Right cardiac atrium (tissue), 5 donors: Measurements from ENCODE around the gene CCDC85C. TPM values are rescaled to one million over a fixed set of nuclear protein-coding genes. Genes with fewer than 3 reads are reported as not detected.

Experiments used
- ATAC-seq, 2 donors: fragments of 200-7000 bp; cut with Tn5 transposase; one replicate each; pipeline versions ENCODE4 v1.8.0 to v1.9.1; 2020; ENCODE audit warnings: moderate library complexity in 2 of 2, mild to moderate bottlenecking in 1 of 2
- DNase-seq, 3 donors: peaks; one replicate each; pipeline ENCODE4 v3.0.0-alpha.2; 2020
- H3K27ac ChIP-seq: one replicate; pipeline ENCODE4 v1.5.1; 2013; ENCODE audit warnings: mild to moderate bottlenecking, low read length, control low read depth, moderate library complexity
- H3K27me3 ChIP-seq: one replicate; pipeline ENCODE4 v1.6.1; 2013; ENCODE audit not compliant: control insufficient read depth, insufficient read depth
- H3K4me1 ChIP-seq: one replicate; pipeline ENCODE4 v1.6.1; 2013; ENCODE audit warnings: low read length; ENCODE audit not compliant: control insufficient read depth, insufficient read depth
- H3K4me3 ChIP-seq: one replicate; pipeline ENCODE4 v1.5.1; 2013; ENCODE audit warnings: low read length, control low read depth
- H3K9me3 ChIP-seq: one replicate; pipeline ENCODE4 v1.6.1; 2013; ENCODE audit warnings: low read length; ENCODE audit not compliant: control insufficient read depth
- WGBS: extraction: QIAGEN DNeasy Blood & Tissue Kit; methylation state at CpG from one replicate; pipeline ENCODE4 v1.1.7; 2013; 5-methylcytosine and 5-hydroxymethylcytosine counted together
- intact Hi-C, 4 donors: fragments of 100-400 bp; cut with DNase I; formaldehyde crosslinking; loops; one replicate each; pipeline versions ENCODE4 v1.11.0 to v1.14.0; 2022 to 2023
- polyA plus RNA-seq: library from polyadenylated mRNA; stranded (reverse); fragments of 200-250 nt; gene quantifications from one replicate; pipeline ENCODE4 v1.2.3, GENCODE V29; 2013
- total RNA-seq, 4 donors: library from RNA; stranded (reverse); fragmentation: NEBNext Ultra II Directional; extraction: Animal tissue kit (Norgen Biotek cat#: 25700); gene quantifications; one replicate each; pipeline ENCODE4 v1.2.1, GENCODE V29; 2021
- donor health status: healthy with polysubstance abuse.
- donor health status: DM: no; HTN: yes; CAD: no.
- donor health status: DM: no; HTN: no; CAD: no.
- donor health status: DM: no; HTN: yes; CAD: no; lungs with severe emphysema.
- donor health status: DM: yes; HTN: yes; CAD: no.

Gene CCDC85C
- total and polyA plus RNA-seq, 5 donors, result 21.0 to 31.5 (median 22.6) TPM

DNA sequence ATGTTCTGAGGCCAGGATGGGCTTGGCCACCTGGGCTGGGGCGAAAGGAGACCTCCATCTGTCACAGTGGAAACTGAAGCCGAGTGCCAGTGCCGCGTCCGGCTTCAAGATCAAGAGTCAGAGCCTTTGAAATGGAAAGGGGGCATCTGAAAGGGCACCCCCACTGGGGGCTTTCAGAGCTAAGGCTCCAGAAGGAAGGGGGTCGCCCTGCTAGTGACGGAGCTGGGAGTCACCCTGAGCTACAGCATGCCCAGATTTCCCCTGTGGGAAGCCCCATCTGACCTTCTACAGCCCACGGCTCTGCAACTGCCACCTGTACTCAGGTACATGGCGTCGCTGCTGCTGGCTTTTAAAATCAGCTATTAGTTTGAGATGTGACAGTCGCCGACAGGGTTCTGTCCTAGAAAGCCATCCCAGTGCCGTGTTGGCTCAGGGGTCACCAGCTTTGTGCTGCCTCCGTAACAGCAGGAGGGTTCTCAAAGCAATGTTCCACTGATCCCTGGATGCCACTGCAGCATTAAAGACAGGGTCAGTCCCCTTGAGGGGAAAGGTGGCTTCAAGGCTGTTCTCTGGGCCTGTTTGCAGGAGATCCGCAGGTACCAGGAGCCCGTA lies 91.3 kb downstream of the CCDC85C start:
- Histone ChIP-seq H3K4me3 (no peak overlapping the region), H3K9me3 (no peaks in the 10 kb centered on the region), H3K27ac (no peak overlapping the region), H3K27me3 (no peaks in the 10 kb centered on the region), H3K4me1 (no peaks in the 10 kb centered on the region)
- peak in 2 of 3 donors; percentile 38 to 43 for DNase-seq
- intact Hi-C loops, result no loop called here
- WGBS, result 88% methylated on average over 16 of the region's 16 CpGs
- no peak for ATAC-seq

DNA sequence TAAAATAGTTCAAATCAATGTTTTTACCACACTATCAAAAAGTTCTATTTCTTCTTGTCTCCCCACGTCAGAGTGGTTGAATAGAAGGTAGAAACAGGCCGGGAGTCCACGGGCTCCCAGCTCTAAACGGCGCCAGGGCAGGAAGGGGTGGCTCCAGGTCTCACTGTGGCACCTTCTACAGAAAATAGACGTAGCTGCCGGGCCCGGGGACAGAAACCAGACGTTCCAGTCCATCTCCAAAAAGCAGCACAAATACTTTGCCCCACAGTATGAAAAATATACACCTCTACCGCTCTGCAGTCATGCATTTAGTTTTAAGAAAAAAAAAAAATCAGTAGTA lies 91.9 kb downstream of the CCDC85C start:
- Histone ChIP-seq H3K27me3 (no peaks in the 10 kb centered on the region), H3K27ac (no peak overlapping the region), H3K4me1 (no peaks in the 10 kb centered on the region), H3K4me3 (no peak overlapping the region), H3K9me3 (no peaks in the 10 kb centered on the region)
- DNase-seq (no peak), ATAC-seq (no peak)
- intact Hi-C loops, result no loop called here
- 47% methylated on average over 10 of the region's 10 CpGs for WGBS

DNA sequence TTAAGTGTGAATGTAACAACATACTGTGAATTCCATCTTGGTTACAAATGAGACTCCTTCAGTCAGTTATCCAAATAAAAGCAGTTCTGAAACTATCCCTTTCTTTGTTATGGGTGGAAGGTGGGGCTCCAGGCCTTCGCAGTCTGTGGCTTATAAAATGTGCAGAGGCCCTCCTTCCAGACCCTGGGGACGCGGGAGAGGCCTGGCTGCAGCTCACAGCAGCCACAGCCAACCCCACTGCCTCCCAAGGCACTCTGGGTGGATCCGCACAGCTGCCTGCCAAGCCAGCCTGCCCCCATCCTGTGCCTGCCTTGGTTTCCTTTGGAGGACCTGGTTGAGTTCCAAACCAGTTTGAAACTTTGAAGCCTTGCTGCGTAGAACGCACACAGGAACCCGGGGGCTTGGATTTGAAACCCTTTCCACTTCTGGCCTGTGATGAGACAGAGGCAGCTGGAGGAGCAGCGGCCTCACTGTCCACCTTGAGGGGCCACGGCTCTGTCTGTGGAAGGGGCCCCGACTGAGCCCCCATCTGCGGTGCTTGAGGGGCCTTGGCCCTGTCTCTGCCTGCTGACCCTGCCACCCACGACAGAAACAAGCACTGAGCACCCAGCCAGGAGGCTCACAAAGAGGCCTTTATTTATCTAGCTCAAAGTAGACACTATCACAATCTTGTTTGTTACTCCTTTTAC lies 92.4 kb downstream of the CCDC85C start:
- Histone ChIP-seq H3K27me3 (no peaks in the 10 kb centered on the region), H3K27ac (no peak overlapping the region), H3K4me3 (no peak overlapping the region), H3K4me1 (no peaks in the 10 kb centered on the region), H3K9me3 (no peaks in the 10 kb centered on the region)
- intact Hi-C loops, result no loop called here
- 56% methylated on average over 12 of the region's 12 CpGs for WGBS
- peak; percentile 41 to 67 for ATAC-seq
- DNase-seq, result peak; percentile 66 to 87 (median 87)

DNA sequence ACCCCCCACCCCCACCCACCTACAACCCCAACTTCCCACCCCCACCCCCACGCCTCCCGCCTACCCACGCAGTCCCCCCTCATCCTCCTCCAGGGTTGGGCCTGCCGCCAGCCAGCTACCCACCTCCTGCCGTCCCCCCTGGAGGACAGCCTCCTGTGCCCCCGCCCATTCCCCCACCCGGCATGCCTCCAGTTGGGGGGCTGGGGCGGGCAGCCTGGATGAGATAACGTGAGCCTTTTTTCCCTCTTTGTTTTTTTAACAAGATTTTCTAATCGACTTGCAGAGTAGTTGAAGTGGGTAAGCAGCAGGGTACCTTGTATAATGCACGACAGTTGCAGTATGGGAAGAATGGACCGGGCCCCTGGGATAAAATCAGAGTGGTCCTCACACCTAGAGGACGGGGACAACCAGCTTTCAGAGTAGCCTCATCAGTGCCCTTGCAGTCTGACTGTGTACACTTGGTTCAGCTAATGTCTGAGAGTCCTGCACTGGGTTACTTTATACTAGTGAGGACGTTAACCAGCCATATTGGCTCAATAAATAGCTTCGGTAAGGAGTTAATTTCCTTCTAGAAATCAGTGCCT lies 93.4 kb downstream of the CCDC85C start:
- no peaks in the 10 kb centered on the region for H3K9me3 ChIP-seq
- H3K4me1 ChIP-seq, result no peaks in the 10 kb centered on the region
- intact Hi-C loops, result no loop called here
- H3K4me3 ChIP-seq, result no peak overlapping the region
- H3K27me3 ChIP-seq, result no peaks in the 10 kb centered on the region
- 68% methylated on average over 15 of the region's 15 CpGs for WGBS
- no peak overlapping the region for H3K27ac ChIP-seq
- DNase-seq, result peak in 2 of 3 donors; percentile 60 to 70
- no peak for ATAC-seq

DNA sequence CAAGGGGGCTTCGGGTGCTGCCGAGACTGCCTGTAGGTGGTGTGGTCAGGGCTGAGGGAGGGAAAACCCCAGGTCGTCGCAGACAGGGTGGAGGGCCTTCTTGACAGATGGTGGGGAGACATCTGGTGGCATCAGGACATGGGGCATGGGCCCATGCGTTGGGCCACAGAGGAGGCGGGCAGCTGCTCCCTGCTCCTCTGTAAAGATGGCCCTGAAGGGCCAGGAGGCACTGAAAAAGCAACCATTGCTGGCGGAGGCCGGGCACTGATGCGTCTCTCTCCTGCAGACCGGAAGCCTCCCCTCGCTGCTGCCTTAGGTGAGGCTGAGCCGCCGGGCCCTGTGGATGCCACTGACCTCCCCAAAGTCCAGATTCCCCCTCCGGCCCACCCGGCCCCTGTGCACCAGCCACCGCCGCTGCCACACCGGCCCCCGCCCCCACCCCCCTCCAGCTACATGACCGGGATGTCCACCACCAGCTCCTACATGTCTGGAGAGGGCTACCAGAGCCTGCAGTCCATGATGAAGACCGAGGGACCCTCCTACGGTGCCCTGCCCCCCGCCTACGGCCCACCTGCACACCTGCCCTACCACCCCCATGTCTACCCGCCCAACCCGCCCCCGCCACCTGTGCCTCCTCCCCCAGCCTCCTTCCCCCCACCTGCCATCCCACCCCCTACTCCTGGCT lies 94.0 kb downstream of the CCDC85C start:
- 89% methylated on average over 27 of the region's 27 CpGs for WGBS
- intact Hi-C loops, result no loop called here
- DNase-seq, result peak in 2 of 3 donors; percentile 40 to 50
- Histone ChIP-seq H3K4me1 (no peaks in the 10 kb centered on the region), H3K4me3 (no peak overlapping the region), H3K9me3 (no peaks in the 10 kb centered on the region), H3K27me3 (no peaks in the 10 kb centered on the region), H3K27ac (no peak overlapping the region)
- ATAC-seq, result no peak

DNA sequence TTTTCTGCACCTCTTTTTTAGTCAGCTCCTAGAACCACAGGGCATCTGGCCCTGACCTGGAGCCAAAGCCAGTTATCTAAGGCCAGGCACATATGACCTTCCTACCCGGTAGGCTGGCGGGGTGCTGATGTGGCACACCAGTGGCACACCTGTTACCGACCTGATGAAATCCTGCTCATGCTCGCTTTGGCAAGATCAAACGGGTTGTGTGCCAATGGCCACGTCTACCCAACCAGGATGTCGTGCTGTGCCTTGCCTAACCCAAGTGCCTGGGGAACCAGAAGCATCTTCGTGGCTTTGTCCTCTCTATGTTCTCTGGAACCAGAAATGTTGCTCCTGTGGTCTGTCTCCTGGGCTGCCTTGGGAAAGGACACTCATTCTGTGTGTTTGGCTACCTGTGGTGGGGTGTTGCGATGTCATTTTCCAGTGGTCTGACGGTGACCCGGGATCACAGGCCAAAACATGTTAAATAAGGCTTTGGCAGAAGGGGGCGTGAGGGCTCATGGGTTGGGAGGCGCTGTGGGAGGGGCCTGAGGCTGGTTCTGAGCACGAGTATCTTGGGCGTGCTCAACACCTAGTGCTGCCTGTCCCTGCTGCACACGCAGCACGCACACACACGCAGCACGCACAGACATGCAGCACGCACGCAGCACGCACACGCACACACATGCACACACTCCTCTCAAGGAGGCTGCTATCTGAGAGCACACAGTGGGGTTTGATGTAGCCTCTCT lies 94.9 kb downstream of the CCDC85C start:
- WGBS, result 80% methylated on average over 23 of the region's 23 CpGs
- peak in 2 of 3 donors; percentile 27 to 32 for DNase-seq
- no peak for ATAC-seq
- Histone ChIP-seq H3K9me3 (no peaks in the 10 kb centered on the region), H3K27ac (no peak overlapping the region), H3K4me3 (no peak overlapping the region), H3K27me3 (no peaks in the 10 kb centered on the region), H3K4me1 (no peaks in the 10 kb centered on the region)
- intact Hi-C loops, result no loop called here

DNA sequence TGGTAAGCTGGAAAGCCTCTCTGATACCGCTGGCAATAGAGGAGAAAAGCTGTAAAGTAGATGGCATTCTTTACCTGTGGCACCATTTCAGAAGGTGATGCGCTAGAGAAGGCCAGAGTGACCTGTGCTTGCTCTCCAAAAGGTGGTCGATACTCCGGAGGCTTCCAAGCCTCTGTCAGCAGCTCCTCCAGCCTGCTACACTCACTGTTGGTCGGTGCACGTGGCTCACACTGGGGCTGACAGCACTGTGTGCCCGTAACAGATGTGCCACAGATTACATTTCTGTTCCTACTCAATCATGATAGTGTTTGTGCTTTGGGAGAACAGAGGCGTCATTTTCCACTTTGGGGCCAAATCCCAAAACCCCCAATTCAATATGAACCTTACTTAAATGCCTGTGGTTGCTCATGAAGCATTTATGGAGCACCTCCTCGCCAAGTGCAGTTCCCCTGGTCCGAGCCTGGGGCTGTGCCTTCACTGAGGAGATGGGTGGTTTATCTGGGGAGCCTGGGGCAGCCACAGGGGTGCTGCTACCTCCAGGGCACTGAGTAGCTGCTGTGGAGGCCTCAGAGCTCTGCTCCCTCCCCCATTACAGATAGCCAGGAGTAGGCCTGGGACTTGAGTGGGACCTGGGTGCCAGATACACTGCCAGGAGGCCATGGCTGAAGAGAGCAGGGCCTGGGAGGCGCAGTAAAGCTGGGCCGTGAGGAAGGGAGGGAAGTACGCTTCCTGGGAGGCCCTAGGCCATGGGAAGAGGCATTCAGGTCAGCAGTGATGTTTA lies 96.0 kb downstream of the CCDC85C start:
- ATAC-seq (no peak), DNase-seq (no peak)
- no peak overlapping the region for H3K27ac ChIP-seq
- no peaks in the 10 kb centered on the region for H3K4me1 ChIP-seq
- 91% methylated on average over 13 of the region's 13 CpGs for WGBS
- no peaks in the 10 kb centered on the region for H3K9me3 ChIP-seq
- no peak overlapping the region for H3K4me3 ChIP-seq
- intact Hi-C loops, result no loop called here
- H3K27me3 ChIP-seq, result no peaks in the 10 kb centered on the region

DNA sequence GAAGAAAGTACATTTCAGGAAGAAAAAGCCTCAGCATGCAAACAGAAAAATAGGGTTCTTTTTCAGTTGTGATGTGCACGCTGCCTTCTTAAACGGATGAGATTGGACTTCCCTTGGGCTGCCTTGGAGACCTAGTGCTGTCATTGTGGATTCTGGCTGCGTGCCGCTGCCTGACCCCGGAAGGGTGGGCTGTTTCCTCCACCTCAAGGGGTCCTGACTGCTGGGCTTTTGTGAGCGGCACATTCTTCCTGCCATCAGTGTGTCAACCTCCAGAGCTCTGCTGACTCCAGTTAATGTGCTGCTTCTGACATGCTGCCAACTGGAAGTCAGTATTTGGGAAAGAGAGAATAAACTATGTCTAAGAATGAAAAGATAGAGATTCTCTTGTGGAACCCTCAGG lies 97.7 kb downstream of the CCDC85C start:
- peak in 2 of 3 donors; percentile 23 to 45 for DNase-seq
- H3K27ac ChIP-seq, result no peak overlapping the region
- peak; percentile 31 to 72 for ATAC-seq
- H3K4me3 ChIP-seq, result no peak overlapping the region
- 70% methylated on average over 6 of the region's 6 CpGs for whole genome bisulfite sequencing
- H3K27me3 ChIP-seq, result no peaks in the 10 kb centered on the region
- intact Hi-C loops, result no loop called here
- H3K9me3 ChIP-seq, result no peaks in the 10 kb centered on the region
- no peaks in the 10 kb centered on the region for H3K4me1 ChIP-seq

DNA sequence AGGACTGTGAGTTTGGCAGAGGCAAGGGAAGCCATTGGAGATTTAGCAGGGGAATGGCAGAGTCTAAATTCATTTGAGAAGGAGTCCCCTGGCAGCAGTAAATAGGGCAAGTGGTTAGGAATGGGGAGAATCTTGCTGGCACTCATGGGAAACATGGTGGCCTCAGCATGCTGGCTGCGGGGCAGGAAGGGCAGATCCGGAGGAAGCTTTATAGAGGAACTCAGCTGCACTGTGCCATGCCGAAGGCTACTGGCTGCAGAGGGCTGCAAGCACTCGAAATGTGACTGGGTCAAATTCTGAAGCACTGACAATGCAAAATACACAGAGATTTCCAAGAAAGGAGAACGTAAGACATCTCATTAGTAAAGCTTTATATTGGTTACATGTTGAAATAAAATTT lies 98.9 kb downstream of the CCDC85C start:
- no peak for DNase-seq
- Histone ChIP-seq H3K27me3 (no peaks in the 10 kb centered on the region), H3K9me3 (no peaks in the 10 kb centered on the region), H3K27ac (no peak overlapping the region), H3K4me1 (no peaks in the 10 kb centered on the region), H3K4me3 (no peak overlapping the region)
- intact Hi-C loops, result no loop called here
- ATAC-seq, result no peak
- 85% methylated on average over 5 of the region's 5 CpGs for WGBS

DNA sequence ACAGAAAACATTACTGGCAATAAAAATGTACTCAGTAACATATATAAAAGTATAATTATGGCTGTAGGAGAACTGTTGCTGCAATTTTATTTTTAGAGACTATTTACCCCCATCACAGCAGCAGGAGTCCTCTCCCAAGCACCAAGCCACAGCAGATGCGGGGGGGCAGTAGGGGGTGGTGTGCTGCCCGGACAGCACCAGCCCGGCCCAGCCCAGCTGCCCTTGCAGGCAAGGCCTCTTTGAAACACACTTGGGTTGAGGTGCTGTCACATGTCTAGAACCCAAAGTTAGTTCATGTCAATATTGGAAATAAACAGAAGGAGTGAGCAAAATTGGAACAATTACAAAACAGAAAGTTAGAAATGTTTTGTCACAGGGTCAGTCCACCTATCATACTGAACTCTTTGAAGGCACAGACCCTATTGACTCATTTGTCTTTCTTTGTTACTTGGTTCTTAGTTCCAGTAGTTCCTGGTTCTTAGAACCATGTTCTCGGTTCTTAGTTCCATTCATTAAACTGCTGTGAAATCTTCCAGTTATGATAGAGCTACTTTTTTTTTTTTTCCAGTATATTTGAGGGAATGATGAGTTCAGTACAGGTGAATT lies 100.1 kb downstream of the CCDC85C start:
- Histone ChIP-seq H3K4me3 (no peak overlapping the region), H3K27ac (no peak overlapping the region), H3K9me3 (no peaks in the 10 kb centered on the region), H3K27me3 (no peaks in the 10 kb centered on the region), H3K4me1 (no peaks in the 10 kb centered on the region)
- WGBS, result 91% methylated on average over 4 of the region's 4 CpGs
- ATAC-seq (no peak), DNase-seq (no peak)
- intact Hi-C loops, result no loop called here
